Right cardiac atrium (tissue), 5 donors: ENCODE results near the gene COQ3. TPM values are rescaled to one million over a fixed set of nuclear protein-coding genes. Genes with fewer than 3 reads are reported as not detected.

Experiments used
- ATAC-seq, 2 donors: fragments of 200-7000 bp; cut with Tn5 transposase; one replicate each; pipeline versions ENCODE4 v1.8.0 to v1.9.1; 2020; ENCODE audit warnings: moderate library complexity in 2 of 2, mild to moderate bottlenecking in 1 of 2
- DNase-seq, 3 donors: peaks; one replicate each; pipeline ENCODE4 v3.0.0-alpha.2; 2020
- H3K27ac ChIP-seq: one replicate; pipeline ENCODE4 v1.5.1; 2013; ENCODE audit warnings: mild to moderate bottlenecking, low read length, control low read depth, moderate library complexity
- H3K27me3 ChIP-seq: one replicate; pipeline ENCODE4 v1.6.1; 2013; ENCODE audit not compliant: control insufficient read depth, insufficient read depth
- H3K4me1 ChIP-seq: one replicate; pipeline ENCODE4 v1.6.1; 2013; ENCODE audit warnings: low read length; ENCODE audit not compliant: control insufficient read depth, insufficient read depth
- H3K4me3 ChIP-seq: one replicate; pipeline ENCODE4 v1.5.1; 2013; ENCODE audit warnings: low read length, control low read depth
- H3K9me3 ChIP-seq: one replicate; pipeline ENCODE4 v1.6.1; 2013; ENCODE audit warnings: low read length; ENCODE audit not compliant: control insufficient read depth
- WGBS: extraction: QIAGEN DNeasy Blood & Tissue Kit; methylation state at CpG from one replicate; pipeline ENCODE4 v1.1.7; 2013; 5-methylcytosine and 5-hydroxymethylcytosine counted together
- intact Hi-C, 4 donors: fragments of 100-400 bp; cut with DNase I; formaldehyde crosslinking; loops; one replicate each; pipeline versions ENCODE4 v1.11.0 to v1.14.0; 2022 to 2023
- polyA plus RNA-seq: library from polyadenylated mRNA; stranded (reverse); fragments of 200-250 nt; gene quantifications from one replicate; pipeline ENCODE4 v1.2.3, GENCODE V29; 2013
- total RNA-seq, 4 donors: library from RNA; stranded (reverse); fragmentation: NEBNext Ultra II Directional; extraction: Animal tissue kit (Norgen Biotek cat#: 25700); gene quantifications; one replicate each; pipeline ENCODE4 v1.2.1, GENCODE V29; 2021
- donor health status: healthy with polysubstance abuse.
- donor health status: DM: no; HTN: yes; CAD: no.
- donor health status: DM: no; HTN: no; CAD: no.
- donor health status: DM: no; HTN: yes; CAD: no; lungs with severe emphysema.
- donor health status: DM: yes; HTN: yes; CAD: no.

The COQ3 gene
- total and polyA plus RNA-seq, 5 donors, result 17.9 to 39.2 (median 26.6) TPM

GRCh38 chr6:99378636-99379035, 15.4 kb downstream of the COQ3 start:
- Histone ChIP-seq H3K4me3 (no peak overlapping the region), H3K27me3 (no peaks in the 10 kb centered on the region), H3K4me1 (no peaks in the 10 kb centered on the region), H3K27ac (no peak overlapping the region), H3K9me3 (no peaks in the 10 kb centered on the region)
- DNase-seq, result no peak
- ATAC-seq, result no peak
- intact Hi-C loops, result no loop called here

GRCh38 chr6:99369533-99369932, 24.5 kb downstream of the COQ3 start:
- ATAC-seq (no peak), DNase-seq (no peak)
- intact Hi-C loops, result no loop called here
- Histone ChIP-seq H3K9me3 (no peaks in the 10 kb centered on the region), H3K4me3 (no peak overlapping the region), H3K27ac (no peak overlapping the region), H3K4me1 (no peaks in the 10 kb centered on the region), H3K27me3 (no peaks in the 10 kb centered on the region)

GRCh38 chr6:99366852-99367251, 27.1 kb downstream of the COQ3 start:
- 96% methylated on average over 2 of the region's 2 CpGs for WGBS
- intact Hi-C loops, result no loop called here

GRCh38 chr6:99364026-99364425, 30.0 kb downstream of the COQ3 start:
- H3K4me3 ChIP-seq, result no peak overlapping the region
- intact Hi-C loops, result no loop called here
- peaks cover 4% of the 10 kb centered on the region for H3K27me3 ChIP-seq
- 83% methylated on average over 5 of the region's 5 CpGs for WGBS
- DNase-seq, result no peak
- H3K4me1 ChIP-seq, result no peaks in the 10 kb centered on the region
- no peak overlapping the region for H3K27ac ChIP-seq
- H3K9me3 ChIP-seq, result no peaks in the 10 kb centered on the region
- no peak for ATAC-seq

More at GRCh38 chr6:99366852-99367251, 27.1 kb downstream of the COQ3 start:
- Histone ChIP-seq H3K9me3 (no peaks in the 10 kb centered on the region), H3K27ac (no peak overlapping the region), H3K4me3 (no peak overlapping the region), H3K27me3 (no peaks in the 10 kb centered on the region), H3K4me1 (no peaks in the 10 kb centered on the region)
- no peak for DNase-seq
- ATAC-seq, result no peak

- Histone ChIP-seq H3K9me3 (no peaks in the 10 kb centered on the region), H3K27ac (no peak overlapping the region), H3K4me1 (no peaks in the 10 kb centered on the region), H3K4me3 (no peak overlapping the region), H3K27me3 (peaks cover 4% of the 10 kb centered on the region)
- DNase-seq, result no peak
- intact Hi-C loops, result no loop called here
- WGBS, result 90% methylated on average over 1 of the region's 1 CpG
- ATAC-seq, result no peak
These were observed 31.2 kb downstream of the COQ3 start for GRCh38 chr6:99362678-99363268.

GRCh38 chr6:99359800-99360199, 34.2 kb downstream of the COQ3 start:
- intact Hi-C loops, result no loop called here

GRCh38 chr6:99356641-99357040, 37.4 kb downstream of the COQ3 start:
- intact Hi-C loops, result no loop called here
- peaks cover 4% of the 10 kb centered on the region for H3K27me3 ChIP-seq

More at GRCh38 chr6:99359800-99360199, 34.2 kb downstream of the COQ3 start:
- H3K4me3 ChIP-seq, result no peak overlapping the region
- WGBS, result 65% methylated on average over 1 of the region's 1 CpG
- ATAC-seq (no peak), DNase-seq (no peak)
- peaks cover 4% of the 10 kb centered on the region for H3K27me3 ChIP-seq
- H3K4me1 ChIP-seq, result no peaks in the 10 kb centered on the region
- no peaks in the 10 kb centered on the region for H3K9me3 ChIP-seq
- no peak overlapping the region for H3K27ac ChIP-seq

GRCh38 chr6:99354983-99355382, 39.0 kb downstream of the COQ3 start:
- no peaks in the 10 kb centered on the region for H3K4me1 ChIP-seq

More at GRCh38 chr6:99356641-99357040, 37.4 kb downstream of the COQ3 start:
- H3K9me3 ChIP-seq, result no peaks in the 10 kb centered on the region
- no peak overlapping the region for H3K4me3 ChIP-seq
- no peak for ATAC-seq
- H3K4me1 ChIP-seq, result no peaks in the 10 kb centered on the region
- no peak for DNase-seq
- H3K27ac ChIP-seq, result no peak overlapping the region
- 72% methylated on average over 1 of the region's 1 CpG for WGBS

GRCh38 chr6:99353126-99353525, 40.9 kb downstream of the COQ3 start:
- intact Hi-C loops, result no loop called here
- ATAC-seq (no peak), DNase-seq (no peak)
- Histone ChIP-seq H3K27me3 (no peaks in the 10 kb centered on the region), H3K4me1 (no peaks in the 10 kb centered on the region), H3K4me3 (no peak overlapping the region), H3K9me3 (no peaks in the 10 kb centered on the region), H3K27ac (no peak overlapping the region)
- WGBS, result 67% methylated on average over 9 of the region's 9 CpGs

More at GRCh38 chr6:99354983-99355382, 39.0 kb downstream of the COQ3 start:
- no peak overlapping the region for H3K4me3 ChIP-seq
- 71% methylated on average over 4 of the region's 4 CpGs for WGBS
- no peak for DNase-seq
- intact Hi-C loops, result no loop called here
- H3K27ac ChIP-seq, result no peak overlapping the region
- ATAC-seq, result no peak
- H3K27me3 ChIP-seq, result no peaks in the 10 kb centered on the region
- H3K9me3 ChIP-seq, result no peaks in the 10 kb centered on the region

GRCh38 chr6:99350573-99350972, 43.4 kb downstream of the COQ3 start:
- Histone ChIP-seq H3K27me3 (peaks cover 2% of the 10 kb centered on the region), H3K27ac (no peak overlapping the region), H3K9me3 (no peaks in the 10 kb centered on the region), H3K4me3 (no peak overlapping the region), H3K4me1 (no peaks in the 10 kb centered on the region)
- ATAC-seq, result no peak
- intact Hi-C loops, result no loop called here
- WGBS, result 40% methylated on average over 10 of the region's 10 CpGs
- no peak for DNase-seq

GRCh38 chr6:99349171-99350141, 44.5 kb downstream of the COQ3 start, which contains the start of gene FAXC:
FAXC (minus strand) TSS chr6:99349674; CDS start chr6:99349372, 302 bp downstream.
- Histone ChIP-seq H3K27me3 (peaks cover 2% of the 10 kb centered on the region), H3K27ac (no peak within 1 kb of the TSS), H3K9me3 (no peaks in the 10 kb centered on the region), H3K4me3 (peak within 1 kb of the TSS; percentile 71), H3K4me1 (no peaks in the 10 kb centered on the region)
- WGBS, result under 1% methylated on average over 104 of the region's 108 CpGs
- peak; percentile 17 to 46 (median 39) for DNase-seq
- intact Hi-C loops, result no loop called here
- peak; percentile 62 to 65 for ATAC-seq
